K562 (cell line): ENCODE results near the gene BCKDK. TPM values are rescaled to one million over a fixed set of nuclear protein-coding genes. Genes with fewer than 3 reads are reported as not detected.

Source experiments
- CTBP1 ChIP-seq: fragments of 450-650 bp; IDR thresholded peaks from 2 replicates; pipeline ENCODE4 v1.6.1; 2016; ENCODE audit warnings: borderline replicate concordance
- DACH1 ChIP-seq: fragments of 450-650 bp; IDR thresholded peaks from 2 replicates; pipeline ENCODE4 v1.6.1; 2018; ENCODE audit not compliant: partially characterized antibody
- ELF1 ChIP-seq: fragments of 200-800 bp; sonication (Bioruptor generic); IDR thresholded peaks from 2 replicates; pipeline ENCODE4 v1.6.1; 2016; ENCODE audit warnings: missing genetic modification characterization, missing compliant biosample characterization
- FOXK1 ChIP-seq: sonication (generic); formaldehyde crosslinking; IDR thresholded peaks from 2 replicates; pipeline ENCODE4 v1.8.0; 2022; ENCODE audit warnings: missing genetic modification reagents, mild to moderate bottlenecking, borderline replicate concordance
- MGA ChIP-seq: fragments of 450-650 bp; IDR thresholded peaks from 2 replicates; pipeline ENCODE4 v1.6.1; 2016; ENCODE audit warnings: mild to moderate bottlenecking, moderate library complexity
- MYBL2 ChIP-seq, 2 experiments: fragments of 450-650 bp in 1 of 2; sonication (generic) in 1 of 2; formaldehyde crosslinking in 1 of 2; IDR thresholded peaks; 2 replicates each; pipeline versions ENCODE4 v1.6.1 to v1.8.1; 2017 to 2022; ENCODE audit warnings: borderline replicate concordance in 1 of 2, inconsistent platforms in 1 of 2, low read depth in 1 of 2, mild to moderate bottlenecking in 1 of 2, missing genetic modification reagents in 1 of 2, moderate library complexity in 1 of 2
- PREB ChIP-seq: sonication (generic); formaldehyde crosslinking; IDR thresholded peaks from 2 replicates; pipeline ENCODE4 v1.8.1; 2023; ENCODE audit warnings: mild to moderate bottlenecking, missing genetic modification reagents
- RBM22 ChIP-seq: fragments of 200-400 bp; formaldehyde crosslinking; IDR thresholded peaks from 2 replicates; pipeline ENCODE4 v1.6.1; 2018; ENCODE audit warnings: low read length, low read depth; ENCODE audit not compliant: poor library complexity, severe bottlenecking
- SRSF3 ChIP-seq: fragments of 200-400 bp; formaldehyde crosslinking; IDR thresholded peaks from 2 replicates; pipeline ENCODE4 v1.6.1; 2016; ENCODE audit warnings: mild to moderate bottlenecking, low read length, moderate library complexity; ENCODE audit not compliant: insufficient read depth
- TGIF2 ChIP-seq: sonication (generic); formaldehyde crosslinking; IDR thresholded peaks from 2 replicates; pipeline ENCODE4 v1.8.1; 2022; ENCODE audit warnings: mild to moderate bottlenecking, missing genetic modification reagents, moderate library complexity
- ZNF551 ChIP-seq: fragments of 250-450 bp; sonication (Bioruptor Pico); IDR thresholded peaks from 2 replicates; pipeline ENCODE4 v1.5.0; 2021; ENCODE audit warnings: mild to moderate bottlenecking, moderate library complexity
- ZNF644 ChIP-seq: fragments of 200-800 bp; sonication (Bioruptor generic); IDR thresholded peaks from 2 replicates; pipeline ENCODE4 v1.6.1; 2016; ENCODE audit warnings: low read depth, missing genetic modification characterization, missing compliant biosample characterization
- polyA plus RNA-seq, 8 experiments: library from polyadenylated mRNA; depleted of rRNA in 4 of 8; stranded (reverse) in 5 of 8; unstranded in 3 of 8; fragments of >200 nt; fragmentation: Nextera tagmentation in 2 of 8; fragmentation: Illumina TruSeq in 1 of 8; extraction: Ambion mirVana in 2 of 8; extraction: Trizol in 1 of 8; gene quantifications; 2 replicates each; pipeline versions ENCODE4 v1.2.1 to v1.2.3, GENCODE V29; 2011 to 2014; ENCODE audit warnings: inconsistent platforms in 1 of 8, missing spikeins in 1 of 8
- total RNA-seq, 7 experiments: library from RNA; depleted of rRNA in 6 of 7; stranded (reverse); fragments of >200 nt in 6 of 7; fragmentation: Illumina TruSeq in 2 of 7; extraction: Trizol in 2 of 7; gene quantifications; 2 replicates each; pipeline versions ENCODE4 v1.2.1 to v1.2.3, GENCODE V29; 2011 to 2021; ENCODE audit warnings: low replicate concordance in 1 of 7

Gene BCKDK
- total and polyA plus RNA-seq, 9 of the 15 experiments (the other 6 are each of a cell fraction or from before 2014, with no cell fraction given) = 0.58 to 34.8 (median 13.1) TPM

- TF ChIP-seq MGA (no peak), SRSF3 (no peak), MYBL2 (IDR thresholded peaks at IDR 0.05; ENCODE audit: low read depth) (no peak), MYBL2 (CRISPR knock-in tag; IDR thresholded peaks at IDR 0.05; ENCODE audit: borderline replicate concordance) (no peak), ZNF551 (CRISPR knock-in tag) (no peak), CTBP1 (peak; percentile 79), TGIF2 (CRISPR knock-in tag) (no peak), DACH1 (no peak), FOXK1 (CRISPR knock-in tag) (0 out of 2 replicates have a peak, but pooled peaks have one; percentile 70), PREB (CRISPR knock-in tag) (no peak), RBM22 (no peak), ELF1 (tag) (peak; percentile 94), ZNF644 (tag) (no peak)
These were observed 34.0 kb upstream of the BCKDK start, which contains the start of the genes ZNF646 and ZNF668 (continued) for GRCh38 chr16:31073970-31074813.
